Right atrium auricular region (tissue), 2 donors: ENCODE results near the gene DNAAF5. TPM values are rescaled to one million over a fixed set of nuclear protein-coding genes. Genes with fewer than 3 reads are reported as not detected.

Experiments
- DNase-seq: peaks from one replicate; pipeline ENCODE4 v3.0.0-alpha.2; 2019; ENCODE audit warnings: low spot score
- H3K27ac ChIP-seq, 2 donors: fragments of 200-600 bp; sonication (generic); 1 replicate in 1 of 2; 2 replicates in 1 of 2; pipeline ENCODE4 v1.5.1; 2016 to 2019
- H3K27me3 ChIP-seq, 2 donors: fragments of 200-600 bp; sonication (generic); one replicate each; pipeline versions ENCODE4 v1.5.1 to v1.6.0; 2017 to 2019
- H3K36me3 ChIP-seq: fragments of 200-600 bp; sonication (generic); one replicate; pipeline ENCODE4 v1.5.1; 2016
- H3K4me1 ChIP-seq, 2 donors: fragments of 200-600 bp; sonication (generic); one replicate each; pipeline versions ENCODE4 v1.5.1 to v1.6.0; 2017 to 2019
- H3K4me3 ChIP-seq, 2 donors: fragments of 200-600 bp; sonication (generic); 1 replicate in 1 of 2; 2 replicates in 1 of 2; pipeline ENCODE4 v1.5.1; 2017 to 2019; ENCODE audit warnings: mild to moderate bottlenecking in 1 of 2, moderate library complexity in 1 of 2
- H3K9me3 ChIP-seq, 2 donors: fragments of 200-600 bp; sonication (generic); one replicate each; pipeline ENCODE4 v1.5.1; 2019
- total RNA-seq, 2 donors: library from RNA; depleted of rRNA; stranded (reverse); fragments of >200 nt; gene quantifications; one replicate each; pipeline ENCODE4 v1.1.0, GENCODE V29; 2016
- TF ChIP-seq, protein P1 (sequence below), 2 donors: fragments of 200-600 bp; sonication (generic); IDR thresholded peaks; one replicate each; pipeline ENCODE4 v1.5.1; 2019; ENCODE audit warnings: antibody characterized with exemption in 2 of 2

The DNAAF5 gene
- total RNA-seq, 2 donors from 2014 or later = 19.0 to 35.5 TPM

DNA sequence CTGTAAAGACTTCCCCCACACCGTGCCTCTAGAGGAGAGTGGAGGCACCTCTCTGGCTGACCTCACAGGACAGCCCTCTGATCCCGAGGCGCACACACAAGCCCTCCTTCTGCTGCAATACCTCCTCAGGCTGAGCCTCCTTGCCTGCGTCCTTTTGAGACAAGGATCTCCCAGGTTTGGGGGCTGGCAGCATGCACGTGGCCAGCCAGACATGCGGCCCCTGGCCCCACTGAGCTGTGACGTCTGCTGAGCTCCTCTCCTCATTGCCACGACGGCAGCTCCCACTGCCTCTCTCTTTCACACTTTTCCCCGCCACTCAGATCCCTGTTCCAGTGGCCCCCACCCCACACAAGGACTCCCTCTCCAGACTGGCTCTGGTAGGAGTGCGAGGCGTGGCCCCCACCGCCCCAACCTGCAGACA lies 12.2 kb upstream of the DNAAF5 start:
- peaks cover 0 to 9% of the 10 kb centered on the region in 2 donors for H3K4me1 ChIP-seq
- no peak overlapping the region for H3K27ac ChIP-seq
- H3K36me3 ChIP-seq = no peaks in the 10 kb centered on the region
- H3K9me3 ChIP-seq = no peaks in the 10 kb centered on the region
- no peak for DNase-seq
- TF ChIP-seq, protein P1, sequence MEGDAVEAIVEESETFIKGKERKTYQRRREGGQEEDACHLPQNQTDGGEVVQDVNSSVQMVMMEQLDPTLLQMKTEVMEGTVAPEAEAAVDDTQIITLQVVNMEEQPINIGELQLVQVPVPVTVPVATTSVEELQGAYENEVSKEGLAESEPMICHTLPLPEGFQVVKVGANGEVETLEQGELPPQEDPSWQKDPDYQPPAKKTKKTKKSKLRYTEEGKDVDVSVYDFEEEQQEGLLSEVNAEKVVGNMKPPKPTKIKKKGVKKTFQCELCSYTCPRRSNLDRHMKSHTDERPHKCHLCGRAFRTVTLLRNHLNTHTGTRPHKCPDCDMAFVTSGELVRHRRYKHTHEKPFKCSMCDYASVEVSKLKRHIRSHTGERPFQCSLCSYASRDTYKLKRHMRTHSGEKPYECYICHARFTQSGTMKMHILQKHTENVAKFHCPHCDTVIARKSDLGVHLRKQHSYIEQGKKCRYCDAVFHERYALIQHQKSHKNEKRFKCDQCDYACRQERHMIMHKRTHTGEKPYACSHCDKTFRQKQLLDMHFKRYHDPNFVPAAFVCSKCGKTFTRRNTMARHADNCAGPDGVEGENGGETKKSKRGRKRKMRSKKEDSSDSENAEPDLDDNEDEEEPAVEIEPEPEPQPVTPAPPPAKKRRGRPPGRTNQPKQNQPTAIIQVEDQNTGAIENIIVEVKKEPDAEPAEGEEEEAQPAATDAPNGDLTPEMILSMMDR (IDR thresholded peaks at IDR 0.05) = no peak
- H3K27me3 ChIP-seq = no peaks in the 10 kb centered on the region
- H3K4me3 ChIP-seq = no peak overlapping the region

DNA sequence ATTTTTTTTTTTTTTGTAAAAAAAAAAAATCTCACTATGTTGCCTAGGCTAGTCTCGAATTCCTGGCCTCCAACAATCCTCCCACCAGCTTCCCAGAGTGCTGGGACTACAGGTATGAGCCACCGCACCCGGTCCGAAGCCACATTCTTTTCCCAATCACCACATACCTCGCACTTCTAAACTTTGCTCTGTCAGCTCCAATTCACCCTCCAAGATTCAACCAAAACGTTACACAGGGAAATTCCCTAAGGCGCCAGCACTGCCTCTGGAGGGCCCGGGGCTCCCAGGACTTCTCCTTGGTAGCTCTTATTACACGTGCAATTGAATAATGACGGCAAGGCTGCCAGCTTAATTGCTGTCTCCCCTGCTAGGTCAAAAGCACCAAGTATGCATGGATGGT lies 10.3 kb upstream of the DNAAF5 start:
- TF ChIP-seq, protein P1 (IDR thresholded peaks at IDR 0.05) = no peak
- no peak overlapping the region for H3K27ac ChIP-seq
- no peaks in the 10 kb centered on the region for H3K9me3 ChIP-seq
- no peak for DNase-seq
- peaks cover 0 to 5% of the 10 kb centered on the region in 2 donors for H3K4me1 ChIP-seq
- H3K27me3 ChIP-seq = no peaks in the 10 kb centered on the region
- H3K4me3 ChIP-seq = no peak overlapping the region
- no peaks in the 10 kb centered on the region for H3K36me3 ChIP-seq

DNA sequence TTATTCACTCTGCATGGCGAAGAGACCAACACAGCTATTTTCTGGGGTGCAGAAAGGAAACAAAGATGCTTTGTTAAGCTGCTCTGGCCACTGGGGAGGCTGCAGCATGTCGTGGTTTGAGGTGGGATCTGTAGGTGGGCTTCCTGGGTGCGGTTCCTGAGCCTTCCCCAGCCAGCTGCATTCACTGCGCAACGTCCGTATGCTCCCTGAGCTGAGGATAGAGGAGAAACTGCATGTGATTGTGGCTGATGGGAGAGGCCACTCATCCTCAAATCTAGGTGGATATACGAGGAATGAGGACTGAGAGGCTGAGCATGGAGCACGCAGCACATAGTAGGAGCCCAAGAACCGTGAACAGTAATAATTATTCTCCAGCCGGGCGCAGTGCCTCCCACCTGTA lies 9.9 kb upstream of the DNAAF5 start:
- TF ChIP-seq, protein P1 (IDR thresholded peaks at IDR 0.05) = no peak
- DNase-seq = no peak
- H3K9me3 ChIP-seq = no peaks in the 10 kb centered on the region
- peaks cover 0 to 4% of the 10 kb centered on the region in 2 donors for H3K4me1 ChIP-seq
- no peak overlapping the region for H3K4me3 ChIP-seq
- no peaks in the 10 kb centered on the region for H3K36me3 ChIP-seq
- H3K27ac ChIP-seq = no peak overlapping the region
- no peaks in the 10 kb centered on the region for H3K27me3 ChIP-seq

DNA sequence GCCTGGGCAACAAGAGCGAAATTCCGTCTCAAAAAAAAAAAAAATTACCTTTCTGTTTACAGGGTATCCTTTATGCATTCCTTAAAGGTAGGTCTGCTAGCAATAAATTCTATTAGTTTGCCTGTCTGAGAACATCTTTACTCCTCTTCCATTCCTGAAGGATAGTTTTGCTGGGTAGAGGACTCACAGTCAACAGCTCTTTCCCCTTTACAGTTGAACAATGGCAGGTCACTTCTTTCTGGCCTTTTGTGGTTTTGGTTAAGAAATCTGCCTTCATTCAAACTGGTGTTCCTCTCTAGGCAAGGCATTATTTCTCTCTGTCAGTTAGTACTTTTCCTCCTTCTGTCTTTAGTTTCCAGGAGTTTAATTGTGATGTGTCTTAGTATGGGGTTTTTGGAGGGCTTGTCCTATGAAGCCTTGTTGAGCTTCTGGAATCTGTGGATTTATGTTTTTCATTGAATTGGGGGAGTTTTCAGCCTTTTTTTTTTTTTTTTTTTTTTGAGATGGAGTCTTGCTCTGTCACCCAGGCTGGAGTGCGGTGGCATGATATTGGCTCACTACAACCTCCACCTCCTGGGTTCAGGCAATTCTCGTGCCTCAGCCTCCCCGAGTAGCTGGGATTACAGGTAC lies 4.8 kb upstream of the DNAAF5 start:
- Histone ChIP-seq H3K4me1 (peaks cover 0 to 8% of the 10 kb centered on the region in 2 donors), H3K4me3 (no peak overlapping the region), H3K27me3 (no peaks in the 10 kb centered on the region), H3K36me3 (no peaks in the 10 kb centered on the region), H3K9me3 (no peaks in the 10 kb centered on the region), H3K27ac (no peak overlapping the region)
- no peak for DNase-seq
- TF ChIP-seq, protein P1 (IDR thresholded peaks at IDR 0.05) = no peak

DNA sequence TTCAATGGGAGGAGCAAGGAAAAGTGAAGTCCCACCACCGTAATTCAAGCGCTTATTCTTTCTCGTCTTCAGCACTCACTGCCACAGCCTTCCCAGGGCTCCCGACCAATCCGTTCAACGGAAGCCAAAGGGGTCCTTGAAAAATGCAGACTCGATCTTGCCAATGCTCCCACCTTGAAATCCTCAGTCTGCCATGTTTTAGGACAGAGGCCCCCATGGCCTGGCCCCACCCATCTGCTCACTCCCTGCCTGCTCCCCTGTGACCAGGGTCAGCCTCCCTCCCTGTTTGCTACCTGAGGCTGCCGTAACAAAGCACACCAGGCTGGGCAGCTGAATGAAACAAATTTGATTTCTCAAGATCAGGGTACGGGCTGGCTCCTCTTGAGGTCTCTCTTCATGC lies 3.0 kb upstream of the DNAAF5 start:
- Histone ChIP-seq H3K4me3 (no peak overlapping the region), H3K27ac (no peak overlapping the region), H3K27me3 (no peaks in the 10 kb centered on the region), H3K36me3 (no peaks in the 10 kb centered on the region), H3K4me1 (peaks cover 0 to 20% of the 10 kb centered on the region in 2 donors), H3K9me3 (no peaks in the 10 kb centered on the region)
- TF ChIP-seq, protein P1 (IDR thresholded peaks at IDR 0.05) = no peak
- no peak for DNase-seq

DNA sequence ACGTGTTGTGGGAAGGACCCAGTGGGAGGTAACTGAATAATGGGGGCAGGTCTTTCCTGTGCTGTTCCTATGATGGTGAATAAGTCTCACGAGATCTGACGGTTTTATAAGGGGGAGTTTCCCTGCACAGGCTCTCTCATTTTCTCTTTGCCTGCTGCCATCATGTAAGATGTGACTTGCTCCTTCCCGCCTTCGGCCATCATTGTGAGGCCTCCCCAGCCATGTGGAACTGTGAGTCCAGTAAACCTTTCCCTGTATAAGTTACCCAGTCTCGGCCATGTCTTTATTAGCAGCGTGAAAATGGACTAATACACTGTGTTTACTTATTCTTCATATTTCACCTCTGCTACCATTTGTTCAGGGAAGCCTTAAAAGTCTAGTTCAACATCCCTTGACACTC lies 2.2 kb upstream of the DNAAF5 start:
- H3K27me3 ChIP-seq = no peaks in the 10 kb centered on the region
- peaks cover 1% of the 10 kb centered on the region for H3K36me3 ChIP-seq
- TF ChIP-seq, protein P1 (IDR thresholded peaks at IDR 0.05) = no peak
- H3K4me1 ChIP-seq = peaks cover 0 to 22% of the 10 kb centered on the region in 2 donors
- no peak overlapping the region for H3K4me3 ChIP-seq
- DNase-seq = no peak
- no peaks in the 10 kb centered on the region for H3K9me3 ChIP-seq
- no peak overlapping the region for H3K27ac ChIP-seq
